Prostate gland (tissue), 2 donors: Measurements from ENCODE around the gene TMEM106B. TPM values are rescaled to one million over a fixed set of nuclear protein-coding genes. Genes with fewer than 3 reads are reported as not detected.

Experiments
- DNase-seq: peaks from one replicate; pipeline ENCODE4 v3.0.0-alpha.2; 2019; ENCODE audit warnings: low spot score
- H3K27ac ChIP-seq, 2 donors: fragments of 200-600 bp; sonication (generic); 2 replicates each; pipeline ENCODE4 v1.5.1; 2017 to 2019
- H3K27me3 ChIP-seq: fragments of 200-600 bp; sonication (generic); replicated peaks from 2 replicates; pipeline ENCODE4 v1.5.1; 2019; ENCODE audit not compliant: insufficient read depth
- H3K36me3 ChIP-seq, 2 donors: fragments of 200-600 bp; sonication (generic); 1 replicate in 1 of 2; 2 replicates in 1 of 2; pipeline versions ENCODE4 v1.5.1 to v1.8.1; 2017 to 2019
- H3K4me1 ChIP-seq: fragments of 200-600 bp; sonication (generic); replicated peaks from 2 replicates; pipeline ENCODE4 v1.5.1; 2019
- H3K4me3 ChIP-seq, 2 donors: fragments of 200-600 bp; sonication (generic); 2 replicates each; pipeline ENCODE4 v1.5.1; 2017 to 2019
- H3K9me3 ChIP-seq: fragments of 200-600 bp; sonication (generic); 2 replicates; pipeline ENCODE4 v1.5.1; 2017
- CTCF ChIP-seq, 4 experiments: fragments of 200-600 bp in 2 of 4; fragments of 450-650 bp in 2 of 4; sonication (generic) in 2 of 4; IDR thresholded peaks; 1 replicate in 3 of 4; 2 replicates in 1 of 4; pipeline ENCODE4 v1.5.1; 2016 to 2019; ENCODE audit warnings: antibody characterized with exemption in 4 of 4, mild to moderate bottlenecking in 2 of 4, moderate library complexity in 2 of 4
- POLR2A ChIP-seq: fragments of 450-650 bp; IDR thresholded peaks from one replicate; pipeline ENCODE4 v1.6.1; 2016; ENCODE audit warnings: antibody characterized with exemption, mild to moderate bottlenecking
- POLR2AphosphoS5 ChIP-seq: sonication (generic); formaldehyde crosslinking; IDR thresholded peaks from one replicate; pipeline ENCODE4 v1.6.1; 2017; ENCODE audit warnings: antibody characterized with exemption
- WGBS: methylation state at CpG from one replicate; pipeline ENCODE4 v1.1.5; 2018; 5-methylcytosine and 5-hydroxymethylcytosine counted together
- intact Hi-C: fragments of 100-400 bp; cut with DNase I; formaldehyde crosslinking; loops from one replicate; pipeline ENCODE4 v1.14.2; 2022
- total RNA-seq, 2 donors: library from RNA; depleted of rRNA; stranded (reverse); fragments of >200 nt; gene quantifications; one replicate each; pipeline ENCODE4 v1.1.0, GENCODE V29; 2016

TMEM106B gene
- total RNA-seq, 2 donors from 2014 or later: 58.5 to 75.5 TPM

- no peak for TF ChIP-seq CTCF (IDR thresholded peaks at IDR 0.05)
- intact Hi-C loops: no loop called here
- no peaks in the 10 kb centered on the region for H3K4me1 ChIP-seq
- no peaks in the 10 kb centered on the region for H3K9me3 ChIP-seq
- H3K27ac ChIP-seq: no peak overlapping the region
- H3K36me3 ChIP-seq: no peaks in the 10 kb centered on the region
- no peak overlapping the region for H3K4me3 ChIP-seq
- DNase-seq: no peak
- no peaks in the 10 kb centered on the region for H3K27me3 ChIP-seq
- 93% methylated on average over 2 of the region's 2 CpGs for WGBS
Measured at GRCh38 chr7:12234334-12234865, 23.3 kb downstream of the TMEM106B start.

GRCh38 chr7:12235970-12236369 lies 24.9 kb downstream of the TMEM106B start:
- intact Hi-C loops: no loop called here
- H3K27me3 ChIP-seq: no peaks in the 10 kb centered on the region
- H3K9me3 ChIP-seq: no peaks in the 10 kb centered on the region
- no peaks in the 10 kb centered on the region for H3K4me1 ChIP-seq
- H3K36me3 ChIP-seq: no peaks in the 10 kb centered on the region
- no peak for TF ChIP-seq CTCF (IDR thresholded peaks at IDR 0.05)
- no peak for TF ChIP-seq POLR2AphosphoS5
- TF ChIP-seq POLR2A: no peak
- DNase-seq: no peak
- no peak overlapping the region for H3K4me3 ChIP-seq
- WGBS: 92% methylated on average over 1 of the region's 1 CpG
- no peak overlapping the region for H3K27ac ChIP-seq

- Histone ChIP-seq H3K4me3 (no peak overlapping the region), H3K27ac (no peak overlapping the region), H3K36me3 (no peaks in the 10 kb centered on the region), H3K4me1 (no peaks in the 10 kb centered on the region), H3K9me3 (no peaks in the 10 kb centered on the region), H3K27me3 (no peaks in the 10 kb centered on the region)
- intact Hi-C loops: no loop called here
- DNase-seq: no peak
- TF ChIP-seq POLR2AphosphoS5 (no peak), CTCF (IDR thresholded peaks at IDR 0.05) (no peak)
- 98% methylated on average over 1 of the region's 1 CpG for WGBS
Measured at GRCh38 chr7:12237007-12237406, 25.9 kb downstream of the TMEM106B start.

GRCh38 chr7:12239806-12240205 lies 28.7 kb downstream of the TMEM106B start:
- no peaks in the 10 kb centered on the region for H3K27me3 ChIP-seq
- TF ChIP-seq CTCF (IDR thresholded peaks at IDR 0.05) (no peak), POLR2AphosphoS5 (no peak), POLR2A (no peak)
- WGBS: 84% methylated on average over 3 of the region's 3 CpGs
- no peak for DNase-seq
- no peak overlapping the region for H3K27ac ChIP-seq
- H3K36me3 ChIP-seq: no peaks in the 10 kb centered on the region
- H3K4me1 ChIP-seq: no peaks in the 10 kb centered on the region
- intact Hi-C loops: no loop called here
- no peaks in the 10 kb centered on the region for H3K9me3 ChIP-seq
- no peak overlapping the region for H3K4me3 ChIP-seq

GRCh38 chr7:12244129-12244528 lies 33.0 kb downstream of the TMEM106B start:
- Histone ChIP-seq H3K4me3 (no peak overlapping the region), H3K36me3 (no peaks in the 10 kb centered on the region), H3K9me3 (no peaks in the 10 kb centered on the region), H3K27ac (no peak overlapping the region), H3K27me3 (no peaks in the 10 kb centered on the region), H3K4me1 (no peaks in the 10 kb centered on the region)
- peak in 2 of 4 experiments; percentile 11 to 30 for TF ChIP-seq CTCF (IDR thresholded peaks at IDR 0.05)
- TF ChIP-seq POLR2AphosphoS5: no peak
- 88% methylated on average over 3 of the region's 3 CpGs for WGBS
- DNase-seq: no peak
- intact Hi-C loops: no loop called here
